Skeletal muscle satellite cell (primary cell): Measurements from ENCODE around the gene FAM53B.

Experiments
- H3K27me3 ChIP-seq: 2 replicates; pipeline ENCODE4 v1.7.0; 2013; ENCODE audit warnings: low read length; ENCODE audit not compliant: control insufficient read depth, insufficient read depth
- H3K36me3 ChIP-seq: 2 replicates; pipeline ENCODE4 v1.7.0; 2013; ENCODE audit warnings: mild to moderate bottlenecking, control low read depth, low read length; ENCODE audit not compliant: insufficient read depth
- H3K4me1 ChIP-seq: 2 replicates; pipeline ENCODE4 v1.7.0; 2013; ENCODE audit warnings: low read length; ENCODE audit not compliant: control insufficient read depth, insufficient read depth
- H3K4me2 ChIP-seq: 2 replicates; pipeline ENCODE4 v1.7.0; 2013; ENCODE audit warnings: mild to moderate bottlenecking, low read length
- H3K4me3 ChIP-seq: 2 replicates; pipeline ENCODE4 v1.7.0; 2013; ENCODE audit warnings: low read length
- H3K9ac ChIP-seq: 2 replicates; pipeline ENCODE4 v1.7.0; 2013; ENCODE audit warnings: mild to moderate bottlenecking, low read depth, low read length, moderate library complexity
- H3K9me3 ChIP-seq: replicated peaks from 2 replicates; pipeline ENCODE4 v1.7.0; 2013; ENCODE audit warnings: mild to moderate bottlenecking, control low read depth, low read length

FAM53B gene

DNA sequence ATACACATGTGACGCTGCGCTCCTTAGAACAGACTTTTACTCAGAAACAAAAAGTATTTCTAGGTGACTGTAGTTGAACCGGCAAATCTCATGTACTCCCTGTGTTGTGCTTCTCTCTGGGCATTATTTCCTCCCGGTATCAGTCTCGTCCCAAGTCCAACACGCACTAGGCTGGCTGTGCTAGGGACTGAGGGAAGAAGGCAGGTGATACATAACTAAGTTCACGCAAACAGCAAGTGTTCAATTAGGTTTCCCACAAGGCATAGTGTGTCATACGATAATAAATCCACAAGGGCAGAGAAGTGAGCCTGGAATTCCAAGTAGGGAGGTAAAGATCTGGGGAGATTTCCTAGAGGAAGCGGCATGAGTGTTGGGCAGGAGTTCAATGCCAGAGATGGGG, 20.4 kb downstream of the FAM53B start:
- Histone ChIP-seq H3K9ac (peak overlapping the region; percentile 33), H3K36me3 (peaks cover 4% of the 10 kb centered on the region), H3K4me2 (peak overlapping the region; percentile 44), H3K27me3 (no peaks in the 10 kb centered on the region), H3K4me3 (peak overlapping the region; percentile 3), H3K4me1 (peaks cover 65% of the 10 kb centered on the region), H3K9me3 (no peaks in the 10 kb centered on the region)

DNA sequence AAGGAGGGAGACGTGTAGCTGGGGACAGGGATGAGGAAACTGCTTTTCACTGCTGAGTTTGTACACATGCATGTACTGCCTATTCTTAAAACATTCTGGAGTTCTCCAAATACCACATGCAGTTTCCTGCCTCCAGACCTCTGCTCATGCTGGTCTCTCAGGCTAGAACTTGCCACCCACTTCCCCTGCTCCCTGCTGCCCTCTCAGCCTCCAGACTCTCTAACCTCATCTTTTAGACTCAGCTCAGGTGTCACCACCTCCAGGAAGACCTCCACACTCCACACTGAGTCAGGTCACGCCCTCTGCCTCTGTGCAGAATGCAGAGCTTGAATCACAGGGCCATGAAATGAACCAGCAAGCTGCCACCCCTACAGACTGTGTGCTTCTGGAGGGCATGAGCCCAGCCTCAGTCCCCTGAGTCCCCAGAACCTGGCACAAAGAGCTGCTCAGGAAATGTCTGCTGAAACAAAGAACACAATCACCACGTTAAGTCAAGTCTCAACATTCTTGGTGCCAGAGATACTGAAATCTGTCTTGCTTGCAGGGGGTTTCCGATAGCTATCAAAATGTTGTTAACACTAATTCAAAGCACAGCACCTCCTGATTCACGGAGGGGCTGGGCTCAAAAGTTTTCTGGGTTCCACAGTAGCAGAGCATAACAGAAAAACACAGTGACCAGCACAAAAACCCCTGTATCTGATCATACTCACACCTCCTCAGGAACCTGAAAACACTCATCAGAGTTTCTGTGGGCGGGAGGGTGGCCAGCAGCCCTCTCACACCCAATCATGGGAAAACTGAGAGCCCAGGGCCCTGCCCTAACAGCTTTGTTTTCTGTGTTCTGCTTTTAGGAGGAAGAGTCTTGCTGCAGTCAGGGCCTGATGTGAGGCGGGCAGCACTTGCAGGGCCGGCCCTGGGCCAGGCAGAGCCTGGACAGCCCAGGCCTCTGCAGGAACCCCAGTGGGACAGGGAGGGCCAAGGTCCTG, 21.1 kb downstream of the FAM53B start:
- Histone ChIP-seq H3K4me2 (peak overlapping the region; percentile 44), H3K9ac (peak overlapping the region; percentile 33), H3K27me3 (no peaks in the 10 kb centered on the region), H3K36me3 (peaks cover 4% of the 10 kb centered on the region), H3K9me3 (no peaks in the 10 kb centered on the region), H3K4me1 (peaks cover 66% of the 10 kb centered on the region), H3K4me3 (peak overlapping the region; percentile 3)

DNA sequence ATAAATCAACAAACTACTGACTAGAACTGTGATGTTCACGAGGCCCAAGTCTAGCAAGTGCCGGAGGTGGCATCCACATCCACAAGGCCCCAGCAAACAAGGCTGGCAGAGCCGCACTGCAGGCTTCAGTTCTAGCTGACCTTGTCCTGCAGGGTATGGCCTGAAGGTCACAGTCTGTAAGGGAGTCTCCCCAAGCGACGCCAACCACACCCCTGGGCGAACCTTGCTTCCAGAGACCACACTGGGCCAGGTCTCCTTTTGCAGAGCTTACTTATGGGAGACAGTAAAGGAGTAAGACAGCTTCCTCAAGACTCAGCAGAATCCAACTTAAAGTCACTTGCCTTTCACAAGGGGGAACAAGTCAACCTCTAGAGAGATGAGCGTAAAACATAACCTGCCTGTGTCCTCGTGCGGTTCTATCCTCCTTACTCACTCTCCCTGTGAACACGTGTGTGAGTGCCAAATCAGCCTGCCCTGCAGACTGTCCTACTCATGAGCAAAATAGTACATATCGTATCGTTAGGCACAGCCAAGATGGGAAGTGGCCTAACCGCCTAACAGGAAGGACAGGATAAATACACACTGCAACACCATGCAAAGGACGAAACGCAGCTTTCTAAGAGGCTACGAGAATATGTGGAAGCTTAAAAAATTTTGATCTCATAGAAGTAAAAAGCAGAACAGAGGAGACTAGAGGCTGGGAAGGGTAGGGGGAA, 22.7 kb downstream of the FAM53B start:
- Histone ChIP-seq H3K4me3 (no peak overlapping the region), H3K4me1 (peaks cover 61% of the 10 kb centered on the region), H3K4me2 (peak overlapping the region; percentile 1), H3K9ac (no peak overlapping the region), H3K9me3 (no peaks in the 10 kb centered on the region), H3K36me3 (peaks cover 4% of the 10 kb centered on the region), H3K27me3 (no peaks in the 10 kb centered on the region)

DNA sequence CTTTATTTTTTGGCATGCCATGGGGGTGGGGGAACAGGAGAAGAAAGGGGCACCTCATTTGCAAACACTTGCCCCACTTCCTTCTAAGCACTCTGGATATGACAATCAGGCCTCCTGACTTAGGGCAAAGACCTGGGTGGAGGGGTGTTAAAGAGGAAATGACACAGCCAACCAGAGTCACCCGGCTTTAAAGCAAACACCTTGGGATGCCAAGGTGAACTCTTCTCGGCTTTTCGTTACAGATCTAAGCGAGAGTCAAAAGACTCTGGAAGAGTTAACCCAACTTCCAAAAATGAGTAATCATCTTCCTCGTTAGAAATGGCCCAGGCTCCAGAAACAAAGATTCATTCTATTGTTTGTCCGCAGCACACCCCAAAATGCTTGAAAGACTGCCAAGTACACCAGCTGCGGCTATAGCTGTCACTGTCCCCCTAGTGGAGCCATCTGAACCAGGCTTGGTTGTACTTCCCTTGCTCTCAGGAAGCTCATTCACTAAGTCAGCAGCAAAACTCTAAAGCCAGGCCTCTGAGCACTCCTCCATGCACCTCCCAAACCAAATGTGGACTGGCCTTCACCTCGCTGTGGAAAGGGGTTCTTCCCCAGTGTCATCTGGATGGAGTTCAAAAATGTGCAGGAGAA, 24.8 kb downstream of the FAM53B start:
- Histone ChIP-seq H3K36me3 (no peaks in the 10 kb centered on the region), H3K9me3 (no peaks in the 10 kb centered on the region), H3K27me3 (no peaks in the 10 kb centered on the region), H3K4me3 (no peak overlapping the region), H3K9ac (no peak overlapping the region), H3K4me1 (peaks cover 53% of the 10 kb centered on the region), H3K4me2 (peak overlapping the region; percentile 69)

DNA sequence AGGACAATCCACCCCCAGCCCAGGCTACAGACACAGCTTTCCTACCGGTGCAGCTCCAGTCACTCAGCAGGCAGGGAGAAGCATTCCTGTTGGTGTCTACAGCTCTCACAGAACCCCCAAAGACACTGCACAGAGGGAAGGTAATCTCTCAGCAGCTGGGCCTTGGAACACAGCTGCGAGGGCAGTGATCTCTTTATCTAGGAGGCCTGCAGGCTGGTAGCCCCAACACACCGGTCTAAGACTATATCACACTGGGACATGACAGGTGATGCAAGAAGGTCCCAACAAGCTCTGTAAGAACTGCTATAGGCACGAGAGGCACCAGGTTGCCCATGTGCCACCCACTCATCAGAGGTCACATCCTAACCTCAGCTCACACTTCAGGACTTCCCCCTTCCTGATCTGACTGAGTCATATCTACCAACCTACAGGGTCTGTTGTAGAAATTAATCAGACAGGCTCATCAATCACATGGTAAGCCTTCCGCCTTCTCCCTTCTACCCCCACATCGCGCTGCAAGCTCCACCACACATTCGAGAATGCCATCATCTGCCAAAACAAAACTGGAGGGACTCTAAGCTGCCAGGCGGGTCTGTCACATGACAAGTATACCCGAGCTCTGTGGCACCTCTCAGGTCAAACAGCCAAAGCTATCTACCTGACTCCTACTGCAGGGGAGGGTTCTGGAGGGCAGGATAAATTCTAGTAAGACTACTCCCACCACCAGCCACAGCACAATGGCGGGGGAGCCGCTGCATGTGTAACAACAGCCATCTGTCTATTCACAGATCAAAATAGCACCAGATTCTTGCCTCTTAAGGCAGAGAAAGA, 26.1 kb downstream of the FAM53B start:
- no peaks in the 10 kb centered on the region for H3K27me3 ChIP-seq
- no peak overlapping the region for H3K4me3 ChIP-seq
- no peaks in the 10 kb centered on the region for H3K36me3 ChIP-seq
- H3K9ac ChIP-seq, result no peak overlapping the region
- H3K4me1 ChIP-seq, result peaks cover 41% of the 10 kb centered on the region
- no peaks in the 10 kb centered on the region for H3K9me3 ChIP-seq
- peak overlapping the region; percentile 69 for H3K4me2 ChIP-seq

DNA sequence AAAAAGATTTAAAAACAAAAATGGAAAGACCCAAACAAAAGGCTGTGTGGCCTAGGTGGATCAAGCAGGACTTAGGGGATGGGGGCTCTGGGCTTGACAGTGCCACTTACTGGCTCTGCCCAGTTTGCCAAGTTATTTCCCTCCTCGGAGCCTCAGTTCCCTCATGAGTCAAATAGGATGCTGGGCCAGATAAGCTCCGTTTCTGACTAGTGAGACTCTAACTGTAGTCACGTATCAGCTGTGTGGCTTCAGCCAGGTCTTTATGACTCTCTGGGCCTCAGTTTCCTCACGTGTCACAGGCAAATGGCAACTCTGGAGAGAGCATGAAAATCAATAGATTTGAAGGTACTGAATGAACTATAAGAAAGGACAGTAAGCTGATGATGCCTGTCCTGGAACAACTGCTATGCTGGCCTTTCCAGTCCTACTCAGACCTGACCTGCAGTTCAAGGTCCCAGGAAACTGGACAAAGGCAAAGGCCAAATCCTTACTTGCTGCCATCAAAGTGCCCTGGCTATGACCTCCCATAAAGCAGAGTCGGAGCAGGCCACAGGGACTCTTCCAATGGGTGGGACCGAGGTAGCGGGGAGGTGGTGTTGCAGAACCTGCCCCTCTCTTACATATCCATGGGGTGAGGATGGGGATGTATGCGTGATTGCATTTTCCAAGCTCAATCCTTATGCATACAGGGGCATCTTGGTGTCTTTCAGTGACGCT, 27.0 kb downstream of the FAM53B start:
- Histone ChIP-seq H3K4me1 (peaks cover 32% of the 10 kb centered on the region), H3K9ac (no peak overlapping the region), H3K36me3 (no peaks in the 10 kb centered on the region)

DNA sequence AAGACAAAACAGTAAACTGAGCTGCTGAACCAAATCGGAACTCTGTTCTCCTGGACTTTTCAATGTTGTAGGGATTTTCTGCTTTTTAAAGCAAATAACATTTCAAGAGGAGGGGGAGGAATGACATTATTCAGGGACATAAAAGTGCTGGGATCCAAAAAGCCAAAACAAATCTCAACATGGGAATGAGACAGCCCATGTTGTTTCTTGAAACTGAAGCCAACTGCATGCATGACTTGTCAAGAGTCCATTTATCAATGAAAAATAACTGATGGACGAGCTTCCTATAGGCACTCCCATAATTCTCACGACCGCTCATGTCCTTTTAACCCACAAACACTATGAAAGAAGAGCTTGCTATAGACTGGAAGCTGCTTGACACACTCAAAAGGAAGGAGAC, 27.8 kb downstream of the FAM53B start:
- H3K4me1 ChIP-seq, result peaks cover 25% of the 10 kb centered on the region
- H3K36me3 ChIP-seq, result no peaks in the 10 kb centered on the region
- H3K4me3 ChIP-seq, result no peak overlapping the region
- no peak overlapping the region for H3K9ac ChIP-seq
- no peak overlapping the region for H3K4me2 ChIP-seq
- no peaks in the 10 kb centered on the region for H3K9me3 ChIP-seq
- H3K27me3 ChIP-seq, result no peaks in the 10 kb centered on the region

More for the DNA sequence above, 27.0 kb downstream of the FAM53B start:
- H3K4me3 ChIP-seq, result no peak overlapping the region
- no peak overlapping the region for H3K4me2 ChIP-seq
- H3K9me3 ChIP-seq, result no peaks in the 10 kb centered on the region
- H3K27me3 ChIP-seq, result no peaks in the 10 kb centered on the region

DNA sequence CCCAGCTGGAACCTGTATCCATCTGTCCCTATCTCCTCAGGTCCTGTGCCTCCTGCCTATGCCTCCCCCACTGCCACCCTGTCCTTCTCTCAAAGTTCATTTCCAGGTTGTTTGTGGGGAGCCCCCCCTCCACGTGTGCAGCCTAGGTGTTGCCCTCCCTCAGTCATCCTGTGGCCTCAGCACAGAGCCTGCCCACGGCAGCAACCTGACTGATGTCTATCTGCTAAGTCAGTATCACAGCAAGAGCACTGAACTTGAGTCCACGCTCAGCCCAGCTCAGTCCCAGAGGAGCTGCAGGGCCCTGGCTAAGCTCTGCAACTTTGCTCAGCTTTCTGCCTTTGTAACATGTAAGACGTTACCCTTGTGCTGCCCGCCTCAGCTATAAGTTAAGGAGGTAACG, 28.7 kb downstream of the FAM53B start:
- Histone ChIP-seq H3K9me3 (no peaks in the 10 kb centered on the region), H3K4me3 (no peak overlapping the region), H3K27me3 (no peaks in the 10 kb centered on the region), H3K4me1 (peaks cover 28% of the 10 kb centered on the region), H3K36me3 (no peaks in the 10 kb centered on the region), H3K9ac (no peak overlapping the region), H3K4me2 (no peak overlapping the region)

DNA sequence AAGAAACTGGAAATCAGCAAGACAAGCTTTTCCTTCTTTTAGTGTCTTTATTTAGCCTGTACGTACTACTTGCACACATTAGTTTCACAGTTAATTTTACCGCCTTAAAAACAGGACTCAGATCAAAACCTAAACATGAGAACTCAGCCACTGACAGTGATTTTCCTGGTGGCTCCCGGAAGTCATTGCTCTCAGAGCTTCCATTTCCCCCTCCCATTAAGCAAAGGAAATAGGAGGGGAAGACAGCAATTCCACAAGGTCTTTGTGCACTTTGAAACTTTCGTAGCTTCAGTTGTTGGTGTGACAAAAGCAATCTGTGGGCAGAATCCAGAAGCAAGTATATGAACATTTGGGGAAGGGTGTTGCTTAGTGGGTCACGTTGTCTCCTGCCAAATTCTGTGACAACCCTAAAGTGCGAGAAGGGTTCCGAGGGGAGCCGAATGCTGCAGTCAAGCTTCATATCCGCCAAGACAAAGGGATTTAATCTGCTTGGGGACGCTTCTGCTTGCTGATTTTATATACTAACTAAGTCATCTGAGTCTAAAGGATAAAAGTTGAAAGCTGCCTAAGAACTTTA, 30.4 kb downstream of the FAM53B start:
- no peak overlapping the region for H3K4me2 ChIP-seq
- H3K9ac ChIP-seq, result no peak overlapping the region
- peaks cover 35% of the 10 kb centered on the region for H3K4me1 ChIP-seq
- H3K9me3 ChIP-seq, result no peaks in the 10 kb centered on the region
- no peaks in the 10 kb centered on the region for H3K36me3 ChIP-seq
- H3K27me3 ChIP-seq, result no peaks in the 10 kb centered on the region
- H3K4me3 ChIP-seq, result no peak overlapping the region

DNA sequence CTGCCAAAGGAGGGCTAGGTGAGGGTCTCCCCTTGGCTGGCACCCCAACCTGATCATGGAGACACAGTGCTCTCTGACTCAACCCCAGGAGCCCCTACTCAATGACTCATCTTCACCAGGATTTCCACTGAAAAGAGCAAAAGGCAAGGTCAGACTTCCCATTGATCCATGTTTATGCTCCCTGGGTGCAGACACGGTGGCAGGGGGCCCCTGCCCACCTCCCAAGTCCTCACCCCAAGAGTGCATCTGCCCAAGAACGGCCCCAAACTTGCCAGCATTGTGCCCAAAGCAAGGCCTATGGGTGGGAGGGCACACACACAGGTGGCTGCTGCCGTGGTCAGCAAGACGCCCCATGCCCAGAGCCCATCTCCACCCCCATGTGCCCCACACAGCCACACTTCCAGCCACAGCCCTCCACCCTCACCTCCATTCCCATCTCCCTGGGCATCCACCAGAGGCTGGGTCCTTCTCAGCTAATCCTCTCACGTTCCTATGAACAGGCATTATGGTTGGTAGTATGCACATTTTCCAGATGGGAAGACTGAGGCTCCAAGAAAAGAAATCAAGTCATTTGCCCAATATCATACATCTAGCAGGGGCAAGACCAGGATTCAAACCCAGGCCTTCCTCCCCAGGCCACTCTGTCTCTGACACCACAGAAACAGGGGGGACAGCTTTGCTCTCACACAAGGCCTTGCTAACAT, 31.3 kb downstream of the FAM53B start:
- Histone ChIP-seq H3K9me3 (no peaks in the 10 kb centered on the region), H3K4me1 (peaks cover 26% of the 10 kb centered on the region), H3K27me3 (no peaks in the 10 kb centered on the region), H3K36me3 (no peaks in the 10 kb centered on the region), H3K4me3 (no peak overlapping the region), H3K9ac (no peak overlapping the region), H3K4me2 (no peak overlapping the region)
